ENCODE measurements around the gene TMEM119. TPM values are rescaled to one million over a fixed set of nuclear protein-coding genes. Genes with fewer than 3 reads are reported as not detected.

TMEM119 gene
- total RNA-seq, 1 donor: 164 TPM

DNA sequence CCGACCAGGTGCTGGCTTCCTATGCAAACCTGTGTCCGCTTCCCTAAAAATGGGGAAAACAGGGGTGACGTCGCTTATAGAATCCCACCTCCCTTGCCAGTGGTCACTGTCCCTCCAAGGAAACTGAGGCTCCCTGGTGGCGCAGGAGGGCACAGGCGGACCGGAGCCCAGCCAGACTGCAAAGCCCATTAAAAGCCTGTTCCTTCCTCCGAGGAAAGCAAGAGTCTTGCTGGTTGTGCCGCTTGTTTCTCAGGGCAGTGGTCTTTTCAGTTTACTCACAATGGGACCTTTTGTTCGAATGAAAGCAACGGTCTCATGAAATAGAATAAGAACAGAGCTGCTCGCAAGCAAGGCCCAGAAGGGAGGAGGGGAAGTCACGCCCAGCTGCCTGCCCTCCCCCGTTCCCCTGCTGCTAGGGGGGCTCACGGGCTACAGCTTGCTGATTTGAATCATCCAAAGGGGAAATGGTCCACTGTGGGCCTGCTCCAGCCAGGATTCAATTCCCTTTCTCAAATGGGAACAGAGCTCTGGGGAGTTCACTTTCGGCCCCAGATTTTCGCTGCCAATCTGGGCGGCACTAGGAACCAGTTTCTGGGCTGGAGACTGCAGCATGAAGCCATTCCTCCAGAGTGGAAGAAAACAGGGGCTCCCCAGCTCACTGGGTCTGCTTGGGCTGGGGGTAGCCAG is 40.4 kb upstream of the TMEM119 start:
- no peak overlapping the region for H3K4me3 ChIP-seq (ENCODE audit: low read depth, low read length)
- DNase-seq (ENCODE audit: low read depth): no peak
- TF ChIP-seq, protein P1, sequence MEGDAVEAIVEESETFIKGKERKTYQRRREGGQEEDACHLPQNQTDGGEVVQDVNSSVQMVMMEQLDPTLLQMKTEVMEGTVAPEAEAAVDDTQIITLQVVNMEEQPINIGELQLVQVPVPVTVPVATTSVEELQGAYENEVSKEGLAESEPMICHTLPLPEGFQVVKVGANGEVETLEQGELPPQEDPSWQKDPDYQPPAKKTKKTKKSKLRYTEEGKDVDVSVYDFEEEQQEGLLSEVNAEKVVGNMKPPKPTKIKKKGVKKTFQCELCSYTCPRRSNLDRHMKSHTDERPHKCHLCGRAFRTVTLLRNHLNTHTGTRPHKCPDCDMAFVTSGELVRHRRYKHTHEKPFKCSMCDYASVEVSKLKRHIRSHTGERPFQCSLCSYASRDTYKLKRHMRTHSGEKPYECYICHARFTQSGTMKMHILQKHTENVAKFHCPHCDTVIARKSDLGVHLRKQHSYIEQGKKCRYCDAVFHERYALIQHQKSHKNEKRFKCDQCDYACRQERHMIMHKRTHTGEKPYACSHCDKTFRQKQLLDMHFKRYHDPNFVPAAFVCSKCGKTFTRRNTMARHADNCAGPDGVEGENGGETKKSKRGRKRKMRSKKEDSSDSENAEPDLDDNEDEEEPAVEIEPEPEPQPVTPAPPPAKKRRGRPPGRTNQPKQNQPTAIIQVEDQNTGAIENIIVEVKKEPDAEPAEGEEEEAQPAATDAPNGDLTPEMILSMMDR (IDR thresholded peaks at IDR 0.05; ENCODE audit: insufficient read depth, low read length): no peak

DNA sequence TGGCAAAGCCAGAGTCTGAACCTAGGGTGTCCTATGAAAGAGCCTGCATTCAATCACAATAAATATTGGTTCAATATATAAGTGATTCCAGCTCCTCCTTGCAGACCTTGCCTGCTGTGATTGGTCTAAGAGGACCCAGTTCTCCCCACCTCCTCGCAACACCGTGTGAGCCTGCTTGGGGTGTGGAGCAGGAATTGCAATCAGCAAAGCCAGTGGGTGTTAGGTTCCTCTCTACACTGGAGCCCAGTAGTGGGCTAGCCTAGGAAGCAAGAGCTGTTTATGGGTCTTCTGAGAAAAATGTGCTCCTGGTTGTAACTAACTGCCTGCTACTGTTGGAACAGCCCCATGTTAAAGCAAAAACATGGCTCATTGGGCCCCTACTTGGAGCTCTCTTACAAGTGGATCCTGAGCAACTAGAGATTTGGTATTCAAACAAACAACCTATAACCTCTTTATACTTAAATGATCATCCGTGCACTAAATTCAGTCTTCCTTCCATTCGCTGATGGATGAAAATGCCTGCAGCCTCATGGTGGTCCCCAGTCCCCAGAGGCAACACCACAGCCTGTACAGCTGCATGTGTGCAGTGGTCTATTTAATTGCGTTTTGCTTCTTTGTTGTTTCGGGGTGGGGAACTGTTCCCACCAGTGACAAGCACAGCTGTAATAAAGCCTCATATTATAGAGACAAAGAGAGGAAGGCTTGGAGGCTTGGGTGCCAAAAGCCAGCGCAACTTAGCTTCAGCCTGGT is 39.5 kb upstream of the TMEM119 start:
- no peak overlapping the region for H3K4me3 ChIP-seq (ENCODE audit: low read depth, low read length)
- TF ChIP-seq, protein P1 (IDR thresholded peaks at IDR 0.05; ENCODE audit: insufficient read depth, low read length): no peak
- no peak for DNase-seq (ENCODE audit: low read depth)

DNA sequence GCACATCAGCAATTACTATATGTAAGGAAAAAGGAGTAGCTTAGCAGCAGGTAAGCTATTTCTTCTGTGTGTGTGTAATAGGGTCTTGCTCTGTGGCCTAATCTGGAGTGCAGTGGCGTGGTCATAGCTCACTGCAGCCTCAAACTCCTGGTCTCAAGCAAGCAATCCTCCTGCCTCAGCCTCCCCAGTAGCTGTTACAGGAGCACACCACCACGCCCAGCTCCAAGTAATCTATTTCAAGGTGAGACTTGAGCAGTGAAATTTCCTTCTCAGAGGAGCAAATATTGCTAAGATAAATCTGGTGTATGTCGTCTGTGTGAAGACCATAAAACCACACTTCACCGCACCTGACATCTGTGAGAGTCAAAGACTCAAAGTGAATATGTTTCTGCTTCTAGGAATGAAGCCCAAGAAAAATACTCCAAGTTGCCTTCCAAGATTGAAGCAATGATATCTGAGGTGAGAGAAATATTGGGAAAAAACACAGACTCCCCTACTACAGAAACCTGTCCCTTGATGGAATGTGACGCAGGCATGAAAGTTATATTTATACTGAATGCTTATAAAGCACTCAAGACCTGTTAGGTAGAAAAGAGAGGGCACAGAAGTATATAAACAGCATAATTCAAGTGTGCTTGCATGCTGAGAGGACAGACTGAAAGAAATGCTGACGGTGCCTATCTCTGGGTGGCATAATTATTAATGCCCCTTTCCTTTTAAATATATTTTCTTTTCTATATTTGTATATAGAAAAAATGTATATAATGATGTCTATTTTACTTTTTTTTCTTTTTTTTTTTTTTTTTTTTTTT is 38.3 kb upstream of the TMEM119 start:
- TF ChIP-seq, protein P1 (IDR thresholded peaks at IDR 0.05; ENCODE audit: insufficient read depth, low read length): no peak
- no peak for DNase-seq (ENCODE audit: low read depth)
- no peak overlapping the region for H3K4me3 ChIP-seq (ENCODE audit: low read depth, low read length)

DNA sequence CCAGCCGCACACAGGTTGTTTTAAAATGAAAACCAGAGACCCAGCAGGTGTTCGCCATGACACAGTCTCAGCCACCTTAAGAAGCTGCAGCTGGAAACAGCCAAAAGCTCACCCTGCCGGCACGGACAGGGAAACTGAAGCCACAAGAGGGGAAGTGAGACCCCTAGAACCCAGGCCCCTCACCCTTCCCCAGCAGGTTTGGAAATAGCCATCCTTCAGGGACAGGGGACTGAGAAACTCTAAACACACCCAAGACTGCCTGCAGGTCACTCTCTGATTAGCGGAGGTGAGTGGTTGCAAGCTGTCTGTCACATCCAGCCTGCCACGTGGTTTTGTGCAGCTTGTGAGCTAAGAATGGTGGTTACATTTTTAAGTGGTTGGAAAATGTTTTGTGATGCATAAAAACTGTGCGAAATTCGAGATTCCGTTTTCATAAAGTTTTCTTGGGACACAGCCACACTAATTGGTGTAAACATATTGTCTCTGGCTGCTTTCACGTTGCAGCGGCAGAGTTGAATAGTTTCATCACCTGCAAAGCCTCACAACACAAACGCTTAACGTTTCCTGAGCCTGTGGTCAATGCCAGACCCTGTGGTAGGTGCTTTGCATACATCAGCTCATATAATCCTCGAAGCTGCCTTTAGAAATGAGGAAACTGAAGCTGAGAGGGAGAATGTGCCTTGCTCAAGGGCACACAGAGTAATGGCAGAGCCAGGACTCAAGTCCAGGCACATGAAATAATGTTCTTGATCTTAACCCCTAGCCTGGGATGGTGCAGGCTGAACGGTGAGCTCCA is 37.5 kb upstream of the TMEM119 start:
- no peak for DNase-seq (ENCODE audit: low read depth)
- TF ChIP-seq, protein P1 (IDR thresholded peaks at IDR 0.05; ENCODE audit: insufficient read depth, low read length): no peak

DNA sequence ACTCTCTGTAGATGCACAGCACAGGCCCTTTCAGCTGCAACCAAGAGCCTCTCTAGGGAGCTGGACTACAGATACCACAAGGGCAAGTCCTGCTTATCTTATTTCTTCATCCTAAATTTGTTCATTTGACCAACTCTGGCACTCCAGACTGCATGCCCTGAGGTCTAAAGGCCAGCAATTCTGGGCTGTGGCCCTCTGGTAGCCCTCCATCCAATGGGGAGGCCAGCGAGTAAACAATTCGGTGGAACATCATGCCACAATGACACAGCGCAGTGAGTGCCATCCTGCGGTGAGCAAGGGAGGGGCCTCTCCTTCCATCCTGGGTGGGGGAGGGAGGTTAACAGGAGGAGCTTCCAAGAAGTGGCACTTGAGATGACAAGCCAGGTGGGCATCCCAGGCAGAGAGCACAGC is 36.5 kb upstream of the TMEM119 start:
- no peak for DNase-seq (ENCODE audit: low read depth)
- TF ChIP-seq, protein P1 (IDR thresholded peaks at IDR 0.05; ENCODE audit: insufficient read depth, low read length): no peak

More for the DNA sequence above, 37.5 kb upstream of the TMEM119 start:
- H3K4me3 ChIP-seq (ENCODE audit: low read depth, low read length): no peak overlapping the region

More for the DNA sequence above, 36.5 kb upstream of the TMEM119 start:
- no peak overlapping the region for H3K4me3 ChIP-seq (ENCODE audit: low read depth, low read length)
